SK-N-SH treated with all-trans-retinoic acid at 6 μM for 48 hours (cell line): ENCODE data around the gene EIF3I.

Source experiments
- ATAC-seq: fragments of 200-7000 bp; cut with Tn5 transposase; 3 replicates; pipeline ENCODE4 v1.9.1; 2020; ENCODE audit warnings: mild to moderate bottlenecking, moderate library complexity
- ARNTL ChIP-seq: fragments of 450-650 bp; formaldehyde crosslinking; IDR thresholded peaks from 2 replicates; pipeline ENCODE4 v1.5.0; 2020; ENCODE audit warnings: low read depth, mild to moderate bottlenecking, moderate library complexity, borderline replicate concordance
- CSDC2 ChIP-seq: fragments of 250-450 bp; sonication (Bioruptor Pico); IDR thresholded peaks from 2 replicates; pipeline ENCODE4 v1.5.0; 2020; ENCODE audit warnings: mild to moderate bottlenecking, moderate library complexity
- ESRRG ChIP-seq: fragments of 250-450 bp; sonication (Bioruptor Pico); IDR thresholded peaks from 2 replicates; pipeline ENCODE4 v1.6.1; 2021; ENCODE audit warnings: mild to moderate bottlenecking
- ISL1 ChIP-seq: fragments of 250-450 bp; sonication (Bioruptor Pico); IDR thresholded peaks from 2 replicates; pipeline ENCODE4 v2.1.2; 2022; ENCODE audit warnings: mild to moderate bottlenecking, moderate library complexity
- OSR1 ChIP-seq: fragments of 250-450 bp; sonication (Bioruptor Pico); IDR thresholded peaks from 2 replicates; pipeline ENCODE4 v1.8.0; 2022; ENCODE audit warnings: moderate library complexity, mild to moderate bottlenecking, inconsistent platforms
- PPARA ChIP-seq: fragments of 250-450 bp; sonication (Bioruptor Pico); IDR thresholded peaks from 2 replicates; pipeline ENCODE4 v1.5.0; 2020; ENCODE audit warnings: mild to moderate bottlenecking, borderline replicate concordance
- RARB ChIP-seq: fragments of 250-450 bp; sonication (Bioruptor Pico); IDR thresholded peaks from 2 replicates; pipeline ENCODE4 v1.8.0; 2021; ENCODE audit warnings: mild to moderate bottlenecking, moderate library complexity
- TCF4 ChIP-seq: fragments of 250-450 bp; sonication (Bioruptor Pico); IDR thresholded peaks from 2 replicates; pipeline ENCODE4 v1.8.0; 2021; ENCODE audit warnings: mild to moderate bottlenecking, moderate library complexity, borderline replicate concordance
- TOX ChIP-seq: fragments of 250-450 bp; sonication (Bioruptor Pico); IDR thresholded peaks from 2 replicates; pipeline ENCODE4 v1.8.0; 2021; ENCODE audit warnings: mild to moderate bottlenecking, moderate library complexity, borderline replicate concordance
- ZFP3 ChIP-seq: fragments of 250-450 bp; sonication (Bioruptor Pico); IDR thresholded peaks from 2 replicates; pipeline ENCODE4 v1.5.0; 2020; ENCODE audit warnings: mild to moderate bottlenecking, moderate library complexity
- ZNF565 ChIP-seq: fragments of 450-650 bp; formaldehyde crosslinking; conservative IDR thresholded peaks from 2 replicates; pipeline ENCODE4 v1.5.0; 2020; ENCODE audit warnings: low read depth, mild to moderate bottlenecking, moderate library complexity
- ZNF70 ChIP-seq: fragments of 450-650 bp; formaldehyde crosslinking; IDR thresholded peaks from 2 replicates; pipeline ENCODE4 v1.5.0; 2020; ENCODE audit warnings: mild to moderate bottlenecking, moderate library complexity
- ZNF8 ChIP-seq: fragments of 450-650 bp; formaldehyde crosslinking; IDR thresholded peaks from 2 replicates; pipeline ENCODE4 v1.5.0; 2020; ENCODE audit warnings: mild to moderate bottlenecking, moderate library complexity
- TF ChIP-seq, protein P1 (sequence below): fragments of 250-450 bp; sonication (Bioruptor Pico); IDR thresholded peaks from 2 replicates; pipeline ENCODE4 v1.5.1; 2020; ENCODE audit warnings: low read depth, mild to moderate bottlenecking, moderate library complexity
- TF ChIP-seq, protein P2 (sequence below): fragments of 250-450 bp; sonication (Bioruptor Pico); IDR thresholded peaks from 2 replicates; pipeline ENCODE4 v1.8.0; 2021; ENCODE audit warnings: low read depth, mild to moderate bottlenecking, moderate library complexity, borderline replicate concordance
- TF ChIP-seq, protein P3 (sequence below): fragments of 250-450 bp; sonication (Bioruptor Pico); IDR thresholded peaks from 2 replicates; pipeline ENCODE4 v1.5.0; 2020; ENCODE audit warnings: mild to moderate bottlenecking, moderate library complexity
- TF ChIP-seq, protein P4 (sequence below): fragments of 250-450 bp; sonication (Bioruptor Pico); IDR thresholded peaks from 2 replicates; pipeline ENCODE4 v1.5.1; 2021; ENCODE audit warnings: mild to moderate bottlenecking, moderate library complexity

Gene EIF3I

DNA sequence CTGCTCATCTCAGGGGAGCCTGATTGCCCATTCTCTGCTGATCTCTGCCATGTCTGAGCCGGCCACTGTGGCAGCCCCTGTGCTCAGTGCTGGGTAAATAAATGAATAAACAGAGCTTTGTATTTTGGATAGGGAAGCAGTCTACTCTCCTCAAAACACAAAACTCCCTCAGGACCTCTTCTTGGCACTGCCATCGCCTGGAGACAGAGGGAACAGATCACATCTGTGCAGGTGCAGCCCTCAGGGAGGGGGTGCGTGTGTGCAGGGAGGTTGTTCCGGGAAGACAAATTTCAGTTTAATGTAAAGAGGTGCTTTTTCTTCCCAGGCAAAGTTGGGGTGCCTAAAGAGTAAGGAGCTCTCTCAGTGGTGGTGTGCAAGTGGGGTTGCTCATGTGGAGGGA, 17.1 kb downstream of the EIF3I start:
- TF ChIP-seq ESRRG (CRISPR knock-in tag) (no peak), ARNTL (CRISPR knock-in tag) (no peak), ZNF8 (CRISPR knock-in tag) (no peak), TCF4 (CRISPR knock-in tag) (no peak), ZNF565 (CRISPR knock-in tag) (no peak), CSDC2 (no peak), ZNF70 (CRISPR knock-in tag) (no peak), ZFP3 (CRISPR knock-in tag) (no peak), PPARA (CRISPR knock-in tag) (no peak)
- TF ChIP-seq, protein P1, sequence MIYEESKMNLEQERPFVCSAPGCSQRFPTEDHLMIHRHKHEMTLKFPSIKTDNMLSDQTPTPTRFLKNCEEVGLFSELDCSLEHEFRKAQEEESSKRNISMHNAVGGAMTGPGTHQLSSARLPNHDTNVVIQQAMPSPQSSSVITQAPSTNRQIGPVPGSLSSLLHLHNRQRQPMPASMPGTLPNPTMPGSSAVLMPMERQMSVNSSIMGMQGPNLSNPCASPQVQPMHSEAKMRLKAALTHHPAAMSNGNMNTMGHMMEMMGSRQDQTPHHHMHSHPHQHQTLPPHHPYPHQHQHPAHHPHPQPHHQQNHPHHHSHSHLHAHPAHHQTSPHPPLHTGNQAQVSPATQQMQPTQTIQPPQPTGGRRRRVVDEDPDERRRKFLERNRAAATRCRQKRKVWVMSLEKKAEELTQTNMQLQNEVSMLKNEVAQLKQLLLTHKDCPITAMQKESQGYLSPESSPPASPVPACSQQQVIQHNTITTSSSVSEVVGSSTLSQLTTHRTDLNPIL (CRISPR knock-in tag): no peak
- TF ChIP-seq, all 23 proteins: peak for 0
- ATAC-seq: no peak

DNA sequence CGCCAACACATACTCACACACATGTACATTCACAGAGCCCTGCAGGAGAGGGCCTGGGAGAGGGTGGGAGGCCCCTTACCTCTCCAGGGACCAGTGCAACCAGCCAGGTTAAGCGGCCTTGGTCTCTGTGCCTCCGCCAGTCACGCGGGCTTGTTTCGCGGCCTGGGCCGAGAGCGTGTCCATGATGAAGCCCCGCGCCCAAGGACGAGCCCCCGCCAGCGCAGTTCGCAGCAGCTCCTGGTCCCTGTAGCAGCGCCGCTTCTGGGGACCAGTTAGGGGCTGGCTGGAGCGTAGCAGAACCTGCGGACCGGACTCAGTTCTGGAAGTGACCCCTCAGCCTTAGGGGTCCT, 17.6 kb downstream of the EIF3I start:
- no peak for ATAC-seq
- TF ChIP-seq, protein P2, sequence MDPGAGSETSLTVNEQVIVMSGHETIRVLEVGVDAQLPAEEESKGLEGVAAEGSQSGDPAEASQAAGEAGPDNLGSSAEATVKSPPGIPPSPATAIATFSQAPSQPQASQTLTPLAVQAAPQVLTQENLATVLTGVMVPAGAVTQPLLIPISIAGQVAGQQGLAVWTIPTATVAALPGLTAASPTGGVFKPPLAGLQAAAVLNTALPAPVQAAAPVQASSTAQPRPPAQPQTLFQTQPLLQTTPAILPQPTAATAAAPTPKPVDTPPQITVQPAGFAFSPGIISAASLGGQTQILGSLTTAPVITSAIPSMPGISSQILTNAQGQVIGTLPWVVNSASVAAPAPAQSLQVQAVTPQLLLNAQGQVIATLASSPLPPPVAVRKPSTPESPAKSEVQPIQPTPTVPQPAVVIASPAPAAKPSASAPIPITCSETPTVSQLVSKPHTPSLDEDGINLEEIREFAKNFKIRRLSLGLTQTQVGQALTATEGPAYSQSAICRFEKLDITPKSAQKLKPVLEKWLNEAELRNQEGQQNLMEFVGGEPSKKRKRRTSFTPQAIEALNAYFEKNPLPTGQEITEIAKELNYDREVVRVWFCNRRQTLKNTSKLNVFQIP (CRISPR knock-in tag): no peak
- TF ChIP-seq ZNF565 (CRISPR knock-in tag): no peak
- TF ChIP-seq, all 23 proteins: peak for 0

DNA sequence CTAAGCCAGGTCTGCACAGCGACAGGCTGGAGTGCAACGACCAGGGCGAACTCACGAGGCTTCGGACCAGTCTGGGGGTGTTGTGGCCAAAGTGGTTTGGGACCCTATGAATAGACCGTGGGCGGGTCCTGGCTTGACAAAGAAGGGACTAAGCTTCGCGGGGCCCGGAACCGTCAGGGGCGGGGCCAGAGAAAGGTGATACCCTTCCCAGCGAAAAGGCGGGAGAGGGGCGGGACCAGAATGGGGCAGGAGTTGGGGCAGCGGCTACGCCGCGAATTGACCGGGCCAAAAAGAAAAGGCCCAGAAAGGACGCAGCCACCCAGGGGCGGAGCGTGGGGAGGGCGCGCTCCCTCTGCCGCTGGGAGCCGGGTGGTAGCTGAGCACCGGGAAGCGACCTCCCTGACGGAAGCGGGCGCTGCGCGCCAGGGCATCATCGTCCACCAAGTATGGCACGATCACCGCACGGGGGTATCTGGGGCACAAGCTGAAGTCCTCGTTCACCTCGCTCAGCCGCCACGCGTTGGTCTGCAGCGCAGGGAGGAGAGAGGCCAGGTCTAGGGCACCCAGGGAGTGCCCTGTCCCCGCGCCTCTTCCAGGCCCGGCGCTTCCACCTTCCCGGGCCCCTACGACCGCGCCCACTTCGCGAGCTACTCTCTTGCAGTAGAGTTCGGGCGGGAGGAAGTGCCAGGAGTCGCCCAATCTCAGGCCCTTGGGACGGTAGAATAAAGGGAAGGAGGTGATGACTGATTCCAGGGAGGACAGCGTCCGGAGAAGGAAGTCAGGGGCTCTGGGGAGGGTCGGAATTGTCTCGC, 18.1 kb downstream of the EIF3I start:
- TF ChIP-seq, protein P3, sequence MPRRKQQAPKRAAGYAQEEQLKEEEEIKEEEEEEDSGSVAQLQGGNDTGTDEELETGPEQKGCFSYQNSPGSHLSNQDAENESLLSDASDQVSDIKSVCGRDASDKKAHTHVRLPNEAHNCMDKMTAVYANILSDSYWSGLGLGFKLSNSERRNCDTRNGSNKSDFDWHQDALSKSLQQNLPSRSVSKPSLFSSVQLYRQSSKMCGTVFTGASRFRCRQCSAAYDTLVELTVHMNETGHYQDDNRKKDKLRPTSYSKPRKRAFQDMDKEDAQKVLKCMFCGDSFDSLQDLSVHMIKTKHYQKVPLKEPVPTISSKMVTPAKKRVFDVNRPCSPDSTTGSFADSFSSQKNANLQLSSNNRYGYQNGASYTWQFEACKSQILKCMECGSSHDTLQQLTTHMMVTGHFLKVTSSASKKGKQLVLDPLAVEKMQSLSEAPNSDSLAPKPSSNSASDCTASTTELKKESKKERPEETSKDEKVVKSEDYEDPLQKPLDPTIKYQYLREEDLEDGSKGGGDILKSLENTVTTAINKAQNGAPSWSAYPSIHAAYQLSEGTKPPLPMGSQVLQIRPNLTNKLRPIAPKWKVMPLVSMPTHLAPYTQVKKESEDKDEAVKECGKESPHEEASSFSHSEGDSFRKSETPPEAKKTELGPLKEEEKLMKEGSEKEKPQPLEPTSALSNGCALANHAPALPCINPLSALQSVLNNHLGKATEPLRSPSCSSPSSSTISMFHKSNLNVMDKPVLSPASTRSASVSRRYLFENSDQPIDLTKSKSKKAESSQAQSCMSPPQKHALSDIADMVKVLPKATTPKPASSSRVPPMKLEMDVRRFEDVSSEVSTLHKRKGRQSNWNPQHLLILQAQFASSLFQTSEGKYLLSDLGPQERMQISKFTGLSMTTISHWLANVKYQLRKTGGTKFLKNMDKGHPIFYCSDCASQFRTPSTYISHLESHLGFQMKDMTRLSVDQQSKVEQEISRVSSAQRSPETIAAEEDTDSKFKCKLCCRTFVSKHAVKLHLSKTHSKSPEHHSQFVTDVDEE: no peak
- TF ChIP-seq ZNF565 (CRISPR knock-in tag) (no peak), OSR1 (no peak), ESRRG (CRISPR knock-in tag) (no peak)
- peak; percentile 80 for ATAC-seq

DNA sequence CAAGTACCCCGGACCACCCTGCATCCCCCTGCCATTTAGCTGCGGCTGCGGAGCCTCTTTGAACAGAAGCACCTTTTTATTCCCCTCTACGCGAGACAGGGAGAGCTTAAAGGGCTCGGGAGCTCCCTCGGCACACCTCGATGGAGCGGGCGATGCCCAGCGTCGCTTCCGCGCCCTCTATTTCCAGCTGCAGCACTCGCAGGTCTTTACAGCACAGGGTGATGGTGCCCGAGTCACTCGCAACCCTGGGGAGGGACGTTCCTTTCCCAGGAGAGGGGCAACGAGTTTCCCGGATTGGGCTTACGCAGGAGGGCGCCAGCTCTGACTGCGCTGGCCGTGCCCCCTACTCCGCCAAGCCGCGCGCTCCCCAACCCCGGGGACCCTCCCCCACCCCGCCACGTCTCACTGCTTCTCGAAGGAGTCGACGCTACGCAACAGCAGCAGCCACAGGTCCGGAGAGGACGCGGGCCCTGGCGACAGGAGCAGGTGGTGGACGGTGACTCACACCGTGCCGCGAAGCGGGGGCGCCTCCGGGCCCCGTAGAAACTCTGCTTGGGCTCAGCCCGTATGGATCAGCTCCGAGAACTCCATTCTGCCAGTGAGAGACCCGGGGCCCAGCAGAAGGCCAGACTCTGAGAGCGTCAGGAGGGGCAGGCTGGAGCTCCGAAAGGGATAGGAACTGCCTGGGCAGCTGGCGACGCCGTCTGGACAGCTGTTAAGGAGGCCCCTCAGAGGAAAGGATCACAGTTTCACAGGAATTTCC, 19.0 kb downstream of the EIF3I start:
- no peak for TF ChIP-seq TCF4 (CRISPR knock-in tag)
- no peak for TF ChIP-seq CSDC2
- no peak for TF ChIP-seq ZNF565 (CRISPR knock-in tag)
- no peak for TF ChIP-seq ESRRG (CRISPR knock-in tag)
- no peak for TF ChIP-seq RARB (CRISPR knock-in tag)
- TF ChIP-seq, protein P4, sequence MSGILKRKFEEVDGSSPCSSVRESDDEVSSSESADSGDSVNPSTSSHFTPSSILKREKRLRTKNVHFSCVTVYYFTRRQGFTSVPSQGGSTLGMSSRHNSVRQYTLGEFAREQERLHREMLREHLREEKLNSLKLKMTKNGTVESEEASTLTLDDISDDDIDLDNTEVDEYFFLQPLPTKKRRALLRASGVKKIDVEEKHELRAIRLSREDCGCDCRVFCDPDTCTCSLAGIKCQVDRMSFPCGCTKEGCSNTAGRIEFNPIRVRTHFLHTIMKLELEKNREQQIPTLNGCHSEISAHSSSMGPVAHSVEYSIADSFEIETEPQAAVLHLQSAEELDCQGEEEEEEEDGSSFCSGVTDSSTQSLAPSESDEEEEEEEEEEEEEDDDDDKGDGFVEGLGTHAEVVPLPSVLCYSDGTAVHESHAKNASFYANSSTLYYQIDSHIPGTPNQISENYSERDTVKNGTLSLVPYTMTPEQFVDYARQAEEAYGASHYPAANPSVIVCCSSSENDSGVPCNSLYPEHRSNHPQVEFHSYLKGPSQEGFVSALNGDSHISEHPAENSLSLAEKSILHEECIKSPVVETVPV (CRISPR knock-in tag): no peak
- TF ChIP-seq ZFP3 (CRISPR knock-in tag): no peak
- TF ChIP-seq ZNF8 (CRISPR knock-in tag): no peak
- no peak for TF ChIP-seq ISL1
- TF ChIP-seq, protein P2 (CRISPR knock-in tag): no peak
- no peak for TF ChIP-seq TOX
- peak; percentile 67 for ATAC-seq
